Fibroblast of peridontal ligament (primary cell): ENCODE results near the gene ATPAF2.

Source experiments
- DNase-seq: peaks from one replicate; pipeline ENCODE4 v3.0.0-alpha.2; 2010; ENCODE audit errors: extremely low read depth

ATPAF2 gene

GRCh38 chr17:18039535-18040260, 730 bp upstream of the ATPAF2 start:
- no peak for DNase-seq

GRCh38 chr17:18038149-18038850, 668 bp downstream of the ATPAF2 start:
- DNase-seq, result no peak

- no peak for DNase-seq
Measured at GRCh38 chr17:18037486-18037885, 1.5 kb downstream of the ATPAF2 start.

GRCh38 chr17:18035704-18036103, 3.3 kb downstream of the ATPAF2 start:
- DNase-seq, result no peak

GRCh38 chr17:18033442-18034099, 5.4 kb downstream of the ATPAF2 start:
- DNase-seq, result peak; percentile 93

GRCh38 chr17:18031955-18032354, 7.0 kb downstream of the ATPAF2 start:
- DNase-seq, result no peak

GRCh38 chr17:18028952-18029540, 9.9 kb downstream of the ATPAF2 start:
- DNase-seq, result no peak

GRCh38 chr17:18028114-18028951, 10.6 kb downstream of the ATPAF2 start:
- DNase-seq, result no peak

GRCh38 chr17:18027280-18027679, 11.7 kb downstream of the ATPAF2 start:
- DNase-seq, result no peak

GRCh38 chr17:18025945-18026776, 12.8 kb downstream of the ATPAF2 start:
- peak; percentile 53 for DNase-seq

- peak; percentile 29 for DNase-seq
Measured at GRCh38 chr17:18025241-18025944, 13.6 kb downstream of the ATPAF2 start.

GRCh38 chr17:18021372-18021771, 17.6 kb downstream of the ATPAF2 start:
- DNase-seq, result no peak

- no peak for DNase-seq
Measured at GRCh38 chr17:18020971-18021370, 18.0 kb downstream of the ATPAF2 start.

GRCh38 chr17:18019838-18020154, 19.2 kb downstream of the ATPAF2 start:
- DNase-seq, result no peak

GRCh38 chr17:18018411-18018921, 20.5 kb downstream of the ATPAF2 start:
- DNase-seq, result no peak

GRCh38 chr17:18017958-18018357, 21.0 kb downstream of the ATPAF2 start:
- DNase-seq, result peak; percentile 31

- no peak for DNase-seq
Measured at GRCh38 chr17:18016426-18016825, 22.5 kb downstream of the ATPAF2 start.

GRCh38 chr17:18015593-18015992, 23.4 kb downstream of the ATPAF2 start:
- no peak for DNase-seq

GRCh38 chr17:18014006-18014405, 25.0 kb downstream of the ATPAF2 start:
- no peak for DNase-seq

- no peak for DNase-seq
Measured at GRCh38 chr17:18011286-18011685, 27.7 kb downstream of the ATPAF2 start.
